Nephron (organoid): ENCODE data around the gene LRP5.

Experiments used
- H3K27ac Mint-ChIP-seq, 3 experiments: 2 replicates each; pipeline ENCODE4 v1.8.0; 2020; ENCODE audit warnings: mixed read lengths in 3 of 3, mild to moderate bottlenecking in 2 of 3, moderate library complexity in 1 of 3
- H3K27me3 Mint-ChIP-seq: 2 replicates; pipeline ENCODE4 v1.8.0; 2021; ENCODE audit warnings: low read depth, mild to moderate bottlenecking, moderate library complexity, mixed read lengths
- H3K36me3 Mint-ChIP-seq: 2 replicates; pipeline ENCODE4 v1.8.0; 2020; ENCODE audit warnings: low read depth, mixed read lengths
- H3K4me1 Mint-ChIP-seq: 2 replicates; pipeline ENCODE4 v1.8.0; 2020; ENCODE audit warnings: mixed read lengths
- H3K4me3 Mint-ChIP-seq, 3 experiments: 2 replicates each; pipeline ENCODE4 v1.8.0; 2020; ENCODE audit warnings: mild to moderate bottlenecking in 3 of 3, mixed read lengths in 3 of 3, moderate library complexity in 2 of 3
- H3K9me3 Mint-ChIP-seq: 2 replicates; pipeline ENCODE4 v1.8.0; 2020; ENCODE audit warnings: mixed read lengths
- CTCF ChIP-seq, 3 experiments: fragments of 200-600 bp; sonication (generic); IDR thresholded peaks; one replicate each; pipeline ENCODE4 v1.5.0; 2021; ENCODE audit warnings: antibody characterized with exemption in 3 of 3; ENCODE audit not compliant: unreplicated experiment in 3 of 3

Gene LRP5

DNA sequence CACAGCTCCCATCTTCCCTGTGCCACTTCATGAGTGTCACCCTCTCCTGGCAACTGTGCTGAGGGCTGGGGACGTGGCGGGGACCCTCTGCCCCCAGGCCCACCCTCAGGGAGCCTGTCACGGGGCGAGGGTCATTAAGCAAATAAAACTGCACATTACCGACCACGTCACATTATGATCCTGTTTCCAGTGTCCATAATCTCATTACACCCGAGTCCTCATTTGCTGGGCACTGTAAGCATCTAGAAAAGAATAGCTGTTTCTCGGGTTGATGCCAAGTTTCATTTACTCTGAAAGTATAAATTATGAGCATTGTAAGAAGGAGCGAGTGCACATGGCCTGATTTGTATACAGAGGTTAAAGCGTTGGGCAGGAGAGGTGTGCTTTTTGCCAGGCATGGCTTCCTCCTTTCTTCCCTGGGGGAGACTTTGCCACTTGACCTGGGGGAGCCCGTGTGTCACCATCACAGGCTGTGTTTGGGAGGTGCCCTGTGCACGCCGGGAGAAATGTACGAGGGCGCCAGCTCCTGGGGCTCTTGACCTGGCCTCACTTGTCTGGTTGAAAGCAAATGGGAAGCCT, 50.5 kb downstream of the LRP5 start:
- TF ChIP-seq CTCF (IDR thresholded peaks at IDR 0.05; ENCODE audit: unreplicated experiment in 3 of 3), result no peak
- H3K27ac Mint-ChIP-seq, result peak overlapping the region in 1 of 3 experiments; percentile 53
- H3K4me3 Mint-ChIP-seq, result no peak overlapping the region
- H3K36me3 Mint-ChIP-seq, result peaks cover 60% of the 10 kb centered on the region
- peaks cover 3% of the 10 kb centered on the region for H3K9me3 Mint-ChIP-seq
- H3K27me3 Mint-ChIP-seq, result no peaks in the 10 kb centered on the region
- H3K4me1 Mint-ChIP-seq, result peaks cover 10% of the 10 kb centered on the region

DNA sequence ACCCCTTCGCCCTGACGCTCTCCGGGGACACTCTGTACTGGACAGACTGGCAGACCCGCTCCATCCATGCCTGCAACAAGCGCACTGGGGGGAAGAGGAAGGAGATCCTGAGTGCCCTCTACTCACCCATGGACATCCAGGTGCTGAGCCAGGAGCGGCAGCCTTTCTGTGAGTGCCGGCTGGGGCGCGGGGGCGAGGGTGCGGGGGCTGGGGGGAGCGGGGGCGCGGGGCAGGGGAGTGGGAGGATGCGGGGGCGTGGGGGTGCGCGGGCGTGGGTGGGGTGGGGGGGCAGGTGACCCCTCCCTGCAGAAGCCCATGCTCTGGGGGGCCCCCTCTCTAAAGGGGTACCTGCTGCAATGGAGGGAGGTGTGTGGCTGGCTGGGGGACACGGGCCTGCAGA, 51.4 kb downstream of the LRP5 start:
- H3K4me3 Mint-ChIP-seq, result no peak overlapping the region
- no peaks in the 10 kb centered on the region for H3K27me3 Mint-ChIP-seq
- peaks cover 3% of the 10 kb centered on the region for H3K9me3 Mint-ChIP-seq
- no peak for TF ChIP-seq CTCF (IDR thresholded peaks at IDR 0.05; ENCODE audit: unreplicated experiment in 3 of 3)
- H3K36me3 Mint-ChIP-seq, result peaks cover 60% of the 10 kb centered on the region
- H3K27ac Mint-ChIP-seq, result no peak overlapping the region
- H3K4me1 Mint-ChIP-seq, result peaks cover 10% of the 10 kb centered on the region

GRCh38 chr11:68364581-68364980, 52.2 kb downstream of the LRP5 start:
- Mint-ChIP-seq H3K9me3 (no peaks in the 10 kb centered on the region), H3K4me1 (peaks cover 15% of the 10 kb centered on the region), H3K27me3 (no peaks in the 10 kb centered on the region), H3K36me3 (peaks cover 55% of the 10 kb centered on the region), H3K4me3 (no peak overlapping the region), H3K27ac (no peak overlapping the region)
- no peak for TF ChIP-seq CTCF (IDR thresholded peaks at IDR 0.05; ENCODE audit: unreplicated experiment in 3 of 3)

GRCh38 chr11:68365943-68366435, 53.6 kb downstream of the LRP5 start:
- Mint-ChIP-seq H3K36me3 (peaks cover 48% of the 10 kb centered on the region), H3K27ac (no peak overlapping the region), H3K9me3 (no peaks in the 10 kb centered on the region), H3K4me3 (no peak overlapping the region), H3K27me3 (no peaks in the 10 kb centered on the region), H3K4me1 (peaks cover 25% of the 10 kb centered on the region)
- no peak for TF ChIP-seq CTCF (IDR thresholded peaks at IDR 0.05; ENCODE audit: unreplicated experiment in 3 of 3)

- H3K4me1 Mint-ChIP-seq, result peaks cover 37% of the 10 kb centered on the region
- TF ChIP-seq CTCF (IDR thresholded peaks at IDR 0.05; ENCODE audit: unreplicated experiment in 3 of 3), result no peak
- peak overlapping the region in 1 of 3 experiments; percentile 23 for H3K27ac Mint-ChIP-seq
- peaks cover 51% of the 10 kb centered on the region for H3K36me3 Mint-ChIP-seq
- H3K9me3 Mint-ChIP-seq, result no peaks in the 10 kb centered on the region
- H3K27me3 Mint-ChIP-seq, result no peaks in the 10 kb centered on the region
- no peak overlapping the region for H3K4me3 Mint-ChIP-seq
Measured at GRCh38 chr11:68367252-68367651, 54.9 kb downstream of the LRP5 start.

- no peaks in the 10 kb centered on the region for H3K27me3 Mint-ChIP-seq
- H3K4me3 Mint-ChIP-seq, result no peak overlapping the region
- peak overlapping the region in 2 of 3 experiments; percentile 90 to 98 for H3K27ac Mint-ChIP-seq
- H3K9me3 Mint-ChIP-seq, result no peaks in the 10 kb centered on the region
- peaks cover 42% of the 10 kb centered on the region for H3K36me3 Mint-ChIP-seq
- H3K4me1 Mint-ChIP-seq, result peaks cover 54% of the 10 kb centered on the region
- TF ChIP-seq CTCF (IDR thresholded peaks at IDR 0.05; ENCODE audit: unreplicated experiment in 3 of 3), result no peak
Measured at GRCh38 chr11:68369756-68370155, 57.4 kb downstream of the LRP5 start.
